Measurements from ENCODE around the gene TRIM28. TPM values are rescaled to one million over a fixed set of nuclear protein-coding genes. Genes with fewer than 3 reads are reported as not detected.

The TRIM28 gene
- total and polyA plus RNA-seq, 9 of the 15 experiments (the other 6 are each of a cell fraction or from before 2014, with no cell fraction given): 12.1 to 797 (median 490) TPM

- no peak for TF ChIP-seq ZNF766 (CRISPR knock-in tag; conservative IDR thresholded peaks at IDR 0.05)
- TF ChIP-seq FOXP4 (CRISPR knock-in tag; IDR thresholded peaks at IDR 0.05; ENCODE audit: borderline replicate concordance): no peak
- no peak for TF ChIP-seq MXI1 (IDR thresholded peaks at IDR 0.05; ENCODE audit: low read depth, low read length)
- no peak for TF ChIP-seq ZBTB40 (IDR thresholded peaks at IDR 0.05)
- no peak for TF ChIP-seq ZBTB40 (CRISPR knock-in tag; IDR thresholded peaks at IDR 0.05)
- TF ChIP-seq ATF3 (IDR thresholded peaks at IDR 0.05): no peak
- TF ChIP-seq ATF3 (CRISPR knock-in tag; conservative IDR thresholded peaks at IDR 0.05): no peak
- TF ChIP-seq NFE2 (IDR thresholded peaks at IDR 0.05; ENCODE audit: low read depth): no peak
- TF ChIP-seq NFIC (IDR thresholded peaks at IDR 0.05): no peak
- TF ChIP-seq CHD1 (IDR thresholded peaks at IDR 0.05; ENCODE audit: low read length): no peak
- no peak for TF ChIP-seq HES1 (IDR thresholded peaks at IDR 0.05; ENCODE audit: low read depth)
- no peak for TF ChIP-seq ZNF347 (CRISPR knock-in tag; IDR thresholded peaks at IDR 0.05; ENCODE audit: low read depth)
- TF ChIP-seq NR1H2 (CRISPR knock-in tag; IDR thresholded peaks at IDR 0.05): no peak
Observed at GRCh38 chr19:58547323-58548312, 3.8 kb downstream of the TRIM28 start (continued).

All from K562 (cell line).